Right atrium auricular region (tissue), 2 donors: ENCODE measurements around the gene SLX9. TPM values are rescaled to one million over a fixed set of nuclear protein-coding genes. Genes with fewer than 3 reads are reported as not detected.

Experiments
- DNase-seq: peaks from one replicate; pipeline ENCODE4 v3.0.0-alpha.2; 2019; ENCODE audit warnings: low spot score
- H3K27ac ChIP-seq, 2 donors: fragments of 200-600 bp; sonication (generic); 1 replicate in 1 of 2; 2 replicates in 1 of 2; pipeline ENCODE4 v1.5.1; 2016 to 2019
- H3K27me3 ChIP-seq, 2 donors: fragments of 200-600 bp; sonication (generic); one replicate each; pipeline versions ENCODE4 v1.5.1 to v1.6.0; 2017 to 2019
- H3K36me3 ChIP-seq: fragments of 200-600 bp; sonication (generic); one replicate; pipeline ENCODE4 v1.5.1; 2016
- H3K4me1 ChIP-seq, 2 donors: fragments of 200-600 bp; sonication (generic); one replicate each; pipeline versions ENCODE4 v1.5.1 to v1.6.0; 2017 to 2019
- H3K4me3 ChIP-seq, 2 donors: fragments of 200-600 bp; sonication (generic); 1 replicate in 1 of 2; 2 replicates in 1 of 2; pipeline ENCODE4 v1.5.1; 2017 to 2019; ENCODE audit warnings: mild to moderate bottlenecking in 1 of 2, moderate library complexity in 1 of 2
- H3K9me3 ChIP-seq, 2 donors: fragments of 200-600 bp; sonication (generic); one replicate each; pipeline ENCODE4 v1.5.1; 2019
- total RNA-seq, 2 donors: library from RNA; depleted of rRNA; stranded (reverse); fragments of >200 nt; gene quantifications; one replicate each; pipeline ENCODE4 v1.1.0, GENCODE V29; 2016
- TF ChIP-seq, protein P1 (sequence below), 2 donors: fragments of 200-600 bp; sonication (generic); IDR thresholded peaks; one replicate each; pipeline ENCODE4 v1.5.1; 2019; ENCODE audit warnings: antibody characterized with exemption in 2 of 2

The SLX9 gene
- total RNA-seq, 2 donors from 2014 or later: 15.9 to 18.8 TPM

DNA sequence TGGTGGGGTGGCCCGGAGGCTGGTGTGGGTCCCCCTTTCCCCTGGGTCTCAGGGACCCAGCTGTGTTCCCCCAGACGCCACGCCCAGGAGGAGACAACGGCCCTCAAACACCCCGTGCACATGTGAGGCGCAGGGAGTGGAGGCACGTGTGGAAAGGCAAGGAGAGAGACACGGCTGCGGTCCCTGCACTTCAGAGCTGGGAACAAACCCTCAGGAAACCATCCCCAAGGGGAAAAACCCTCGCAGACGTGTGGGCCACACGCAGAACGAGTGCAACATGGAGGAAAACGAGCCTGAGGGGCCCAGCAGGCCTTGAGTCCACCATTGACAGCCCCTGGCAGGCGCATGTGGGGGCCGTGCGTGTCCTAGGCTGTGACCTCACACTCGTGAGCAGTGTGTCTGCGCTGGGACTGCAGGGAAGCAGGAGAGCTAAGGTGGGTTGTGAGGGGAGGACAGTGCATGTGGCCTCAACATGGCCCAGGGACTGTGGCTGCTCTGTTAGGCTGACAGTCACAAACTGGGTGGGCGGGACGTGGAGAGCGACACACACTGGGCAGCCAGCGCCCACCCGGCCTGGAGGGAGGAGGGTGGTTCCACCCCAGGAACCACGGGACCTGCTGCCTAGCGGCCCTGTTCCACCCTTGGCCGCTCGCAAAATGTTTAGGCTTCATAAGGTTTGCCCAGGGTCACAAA, 39.1 kb upstream of the SLX9 start:
- Histone ChIP-seq H3K4me3 (no peak overlapping the region), H3K9me3 (no peaks in the 10 kb centered on the region), H3K27me3 (no peaks in the 10 kb centered on the region), H3K4me1 (no peaks in the 10 kb centered on the region), H3K27ac (no peak overlapping the region), H3K36me3 (no peaks in the 10 kb centered on the region)
- TF ChIP-seq, protein P1, sequence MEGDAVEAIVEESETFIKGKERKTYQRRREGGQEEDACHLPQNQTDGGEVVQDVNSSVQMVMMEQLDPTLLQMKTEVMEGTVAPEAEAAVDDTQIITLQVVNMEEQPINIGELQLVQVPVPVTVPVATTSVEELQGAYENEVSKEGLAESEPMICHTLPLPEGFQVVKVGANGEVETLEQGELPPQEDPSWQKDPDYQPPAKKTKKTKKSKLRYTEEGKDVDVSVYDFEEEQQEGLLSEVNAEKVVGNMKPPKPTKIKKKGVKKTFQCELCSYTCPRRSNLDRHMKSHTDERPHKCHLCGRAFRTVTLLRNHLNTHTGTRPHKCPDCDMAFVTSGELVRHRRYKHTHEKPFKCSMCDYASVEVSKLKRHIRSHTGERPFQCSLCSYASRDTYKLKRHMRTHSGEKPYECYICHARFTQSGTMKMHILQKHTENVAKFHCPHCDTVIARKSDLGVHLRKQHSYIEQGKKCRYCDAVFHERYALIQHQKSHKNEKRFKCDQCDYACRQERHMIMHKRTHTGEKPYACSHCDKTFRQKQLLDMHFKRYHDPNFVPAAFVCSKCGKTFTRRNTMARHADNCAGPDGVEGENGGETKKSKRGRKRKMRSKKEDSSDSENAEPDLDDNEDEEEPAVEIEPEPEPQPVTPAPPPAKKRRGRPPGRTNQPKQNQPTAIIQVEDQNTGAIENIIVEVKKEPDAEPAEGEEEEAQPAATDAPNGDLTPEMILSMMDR (IDR thresholded peaks at IDR 0.05): no peak
- DNase-seq: no peak

DNA sequence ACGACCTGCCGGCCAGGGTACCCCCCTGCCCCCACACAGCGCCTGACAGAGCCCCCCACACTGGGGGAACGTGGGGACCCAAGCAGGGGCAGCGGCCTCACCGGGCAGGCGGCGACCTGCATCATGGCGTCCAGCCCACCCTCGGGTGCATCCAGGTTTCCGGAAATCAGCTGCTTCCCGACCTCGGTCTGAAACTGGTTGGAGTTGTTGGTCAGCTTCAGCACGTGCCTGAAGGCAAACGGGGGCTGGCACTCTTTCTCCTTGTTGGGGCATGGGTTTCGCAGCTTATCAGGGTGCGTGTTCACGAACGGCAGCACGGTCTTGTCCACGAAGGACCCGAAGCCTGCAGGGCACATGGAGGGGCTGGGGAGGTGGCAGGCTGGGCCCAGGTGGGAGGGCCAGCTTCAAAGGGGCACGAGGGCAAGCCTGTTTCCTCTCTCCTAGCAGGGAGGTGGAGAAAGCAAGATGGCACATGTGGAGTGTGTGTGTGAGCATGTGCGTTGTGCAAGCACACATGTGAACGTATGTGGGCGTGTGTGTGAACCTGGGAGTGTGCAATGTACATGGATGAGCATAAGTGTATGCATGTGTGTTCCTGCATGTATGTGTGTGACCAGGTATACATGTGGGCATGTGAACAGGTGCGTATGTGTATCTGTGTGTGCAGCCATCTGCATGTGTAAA, 38.3 kb upstream of the SLX9 start:
- H3K9me3 ChIP-seq: no peaks in the 10 kb centered on the region
- H3K27ac ChIP-seq: no peak overlapping the region
- no peaks in the 10 kb centered on the region for H3K27me3 ChIP-seq
- TF ChIP-seq, protein P1 (IDR thresholded peaks at IDR 0.05): no peak
- H3K4me3 ChIP-seq: no peak overlapping the region
- H3K36me3 ChIP-seq: no peaks in the 10 kb centered on the region
- H3K4me1 ChIP-seq: no peaks in the 10 kb centered on the region
- DNase-seq: no peak

DNA sequence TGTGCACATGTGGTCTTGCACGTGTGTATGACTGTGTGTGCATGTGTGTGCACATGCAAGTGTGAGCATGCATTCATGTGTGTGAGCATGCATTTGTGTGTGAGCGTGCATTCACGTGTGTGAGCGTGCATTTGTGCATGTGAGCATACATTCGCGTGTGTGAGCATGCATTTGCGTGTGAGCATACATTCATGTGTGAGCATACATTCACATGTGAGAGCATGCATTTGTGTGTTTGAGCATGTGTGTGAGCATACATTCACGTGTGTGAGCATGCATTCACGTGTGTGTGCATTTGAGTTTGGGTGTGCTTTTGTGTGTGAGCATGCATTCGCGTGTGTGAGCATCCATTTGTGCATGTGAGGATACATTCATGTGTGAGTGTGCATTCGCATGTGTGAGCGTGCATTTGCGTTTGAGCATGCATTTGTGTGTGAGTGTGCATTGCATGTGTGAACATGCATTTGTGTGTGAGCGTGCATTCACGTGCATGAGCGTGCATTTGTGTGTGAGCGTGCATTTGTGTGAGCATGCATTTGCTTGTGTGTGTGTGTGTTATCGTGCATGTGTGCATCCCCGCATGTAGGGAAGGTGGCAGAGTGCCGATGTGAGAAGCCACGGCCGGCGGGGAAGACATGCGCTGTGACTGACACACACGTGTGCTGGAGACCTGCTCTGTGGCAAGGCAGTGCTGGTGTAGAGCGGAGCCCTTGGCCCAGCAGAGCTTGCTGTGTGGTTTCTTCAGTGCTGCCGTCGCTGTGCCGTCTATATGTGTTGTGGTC, 37.4 kb upstream of the SLX9 start:
- no peak for DNase-seq
- H3K9me3 ChIP-seq: no peaks in the 10 kb centered on the region
- H3K27me3 ChIP-seq: no peaks in the 10 kb centered on the region
- TF ChIP-seq, protein P1 (IDR thresholded peaks at IDR 0.05): no peak
- H3K4me3 ChIP-seq: no peak overlapping the region
- H3K4me1 ChIP-seq: no peaks in the 10 kb centered on the region
- no peaks in the 10 kb centered on the region for H3K36me3 ChIP-seq
- H3K27ac ChIP-seq: no peak overlapping the region

DNA sequence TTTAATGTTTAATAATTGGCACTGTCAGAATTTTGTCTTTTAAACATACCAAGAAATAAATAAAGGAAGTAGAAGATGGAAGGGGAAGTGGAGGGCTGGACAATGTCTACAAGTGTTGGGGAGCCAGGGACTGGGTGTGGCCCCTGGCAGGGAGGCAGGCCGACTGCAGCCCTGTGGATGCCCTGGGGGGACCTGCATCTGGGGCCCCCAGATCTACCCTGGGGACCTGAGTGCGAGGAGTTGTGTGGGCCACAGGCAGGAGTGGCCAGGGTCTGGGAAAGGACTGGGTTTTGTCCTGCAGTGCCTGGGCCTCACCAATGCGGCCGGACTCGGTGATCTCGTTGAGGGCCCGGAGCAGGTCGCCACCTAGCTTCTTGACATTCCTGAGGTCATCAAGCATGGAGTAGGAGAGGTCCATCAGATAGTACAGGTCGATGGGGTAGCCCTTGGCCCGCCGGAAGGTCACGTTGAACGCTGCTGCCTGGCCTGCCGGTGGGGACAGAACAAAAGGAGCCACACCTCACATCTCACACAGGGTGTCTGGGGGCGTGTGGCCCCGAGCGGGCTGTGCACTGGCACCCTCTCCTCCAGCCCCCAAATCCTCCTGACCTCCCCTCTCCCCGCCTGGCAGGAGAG, 36.7 kb upstream of the SLX9 start:
- no peaks in the 10 kb centered on the region for H3K9me3 ChIP-seq
- no peak overlapping the region for H3K4me3 ChIP-seq
- H3K27me3 ChIP-seq: no peaks in the 10 kb centered on the region
- TF ChIP-seq, protein P1 (IDR thresholded peaks at IDR 0.05): no peak
- H3K4me1 ChIP-seq: no peaks in the 10 kb centered on the region
- no peaks in the 10 kb centered on the region for H3K36me3 ChIP-seq
- no peak for DNase-seq
- no peak overlapping the region for H3K27ac ChIP-seq

DNA sequence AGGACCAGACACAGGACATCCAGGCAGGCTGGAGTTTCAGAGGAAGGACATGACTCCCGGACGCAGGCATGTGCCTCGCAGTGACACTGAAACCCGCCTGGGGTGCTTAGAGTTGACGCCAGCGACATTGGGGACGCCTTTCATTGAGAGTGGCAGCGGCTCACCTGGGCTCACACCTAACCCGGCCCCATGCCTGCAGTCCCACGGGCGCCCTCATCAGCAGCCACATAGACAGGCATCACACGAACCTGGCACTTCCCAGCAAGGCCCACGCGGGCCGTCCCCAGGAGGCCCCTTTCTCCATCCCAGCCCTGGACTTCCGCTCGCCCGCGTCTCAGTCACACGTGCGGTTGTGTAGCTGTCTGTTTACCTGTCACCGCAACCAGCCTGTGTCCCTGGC, 36.1 kb upstream of the SLX9 start:
- Histone ChIP-seq H3K9me3 (no peaks in the 10 kb centered on the region), H3K27me3 (no peaks in the 10 kb centered on the region), H3K4me1 (no peaks in the 10 kb centered on the region), H3K4me3 (no peak overlapping the region), H3K36me3 (no peaks in the 10 kb centered on the region), H3K27ac (no peak overlapping the region)
- DNase-seq: no peak
- TF ChIP-seq, protein P1 (IDR thresholded peaks at IDR 0.05): no peak
